Thoracic aorta (tissue), 2 donors: Measurements from ENCODE around the gene BAZ1B. TPM values are rescaled to one million over a fixed set of nuclear protein-coding genes. Genes with fewer than 3 reads are reported as not detected.
"Not testable (repeated sequence)": the region's sequence is repeated elsewhere in the genome, so short reads cannot be mapped to it uniquely, and the experiment has no call there.

ENCODE experiments used
- ATAC-seq: fragments of 150-250 bp; one replicate; pipeline ENCODE4 v1.8.0; 2017; ENCODE audit warnings: low read depth; ENCODE audit not compliant: insufficient number of reproducible peaks, low FRiP score
- DNase-seq: peaks from one replicate; pipeline ENCODE4 v3.0.0-alpha.2; 2020; ENCODE audit warnings: low spot score
- H3K27ac ChIP-seq, 2 donors: fragments of 200-600 bp; sonication (generic); 1 replicate in 1 of 2; 2 replicates in 1 of 2; pipeline ENCODE4 v1.5.1; 2016; ENCODE audit warnings: mild to moderate bottlenecking in 2 of 2, moderate library complexity in 2 of 2
- H3K27me3 ChIP-seq: fragments of 200-600 bp; sonication (generic); replicated peaks from 2 replicates; pipeline ENCODE4 v1.6.0; 2016; ENCODE audit warnings: mild to moderate bottlenecking; ENCODE audit not compliant: insufficient read depth
- H3K36me3 ChIP-seq: fragments of 200-600 bp; sonication (generic); one replicate; pipeline ENCODE4 v1.5.1; 2016
- H3K4me1 ChIP-seq, 2 donors: fragments of 200-600 bp; sonication (generic); 1 replicate in 1 of 2; 2 replicates in 1 of 2; pipeline versions ENCODE4 v1.5.1 to v1.6.0; 2016; ENCODE audit warnings: low read depth in 2 of 2, mild to moderate bottlenecking in 1 of 2; ENCODE audit not compliant: control insufficient read depth in 1 of 2
- H3K4me3 ChIP-seq: fragments of 200-600 bp; sonication (generic); 2 replicates; pipeline ENCODE4 v1.5.1; 2016; ENCODE audit warnings: mild to moderate bottlenecking
- H3K9me3 ChIP-seq: fragments of 200-600 bp; sonication (generic); 2 replicates; pipeline ENCODE4 v1.5.1; 2016
- CTCF ChIP-seq: fragments of 200-600 bp; sonication (generic); IDR thresholded peaks from one replicate; pipeline ENCODE4 v1.5.1; 2019; ENCODE audit warnings: antibody characterized with exemption
- total RNA-seq, 2 donors: library from RNA; depleted of rRNA; stranded (reverse); fragments of >200 nt; gene quantifications; one replicate each; pipeline versions ENCODE4 v1.1.0 to v1.2.3, GENCODE V29; 2016

BAZ1B gene
- total RNA-seq, 2 donors from 2014 or later = 43.9 to 65.3 TPM

- no peak for TF ChIP-seq CTCF
- peaks cover 0 to 7% of the 10 kb centered on the region in 2 donors for H3K4me1 ChIP-seq
- no peak overlapping the region for H3K4me3 ChIP-seq
- no peak for ATAC-seq
- H3K27ac ChIP-seq = no peak overlapping the region
- no peak for DNase-seq
- no peaks in the 10 kb centered on the region for H3K36me3 ChIP-seq
- no peaks in the 10 kb centered on the region for H3K9me3 ChIP-seq
- no peaks in the 10 kb centered on the region for H3K27me3 ChIP-seq
These were observed 5.1 kb upstream of the BAZ1B start for GRCh38 chr7:73526896-73527821.

DNA sequence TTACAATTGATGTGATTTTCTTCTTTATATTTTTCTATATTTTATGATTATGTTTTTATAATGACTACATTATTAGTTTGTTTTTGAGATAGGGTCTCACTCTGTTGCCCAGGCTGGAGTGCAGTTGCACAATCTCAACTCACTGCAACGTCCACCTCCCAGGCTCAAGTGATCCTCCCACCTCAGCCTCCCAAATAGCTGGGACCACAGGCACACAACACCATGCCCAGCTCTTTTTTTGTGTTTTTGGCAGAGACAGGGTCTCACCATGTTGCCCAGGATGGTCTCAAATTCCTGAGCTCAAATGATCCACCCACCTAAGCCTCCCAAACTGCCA is 4.0 kb upstream of the BAZ1B start:
- ATAC-seq, H3K4me1 ChIP-seq, H3K4me3 ChIP-seq, H3K27me3 ChIP-seq, DNase-seq, H3K36me3 ChIP-seq, H3K9me3 ChIP-seq, H3K27ac ChIP-seq: not testable (repeated sequence)

DNA sequence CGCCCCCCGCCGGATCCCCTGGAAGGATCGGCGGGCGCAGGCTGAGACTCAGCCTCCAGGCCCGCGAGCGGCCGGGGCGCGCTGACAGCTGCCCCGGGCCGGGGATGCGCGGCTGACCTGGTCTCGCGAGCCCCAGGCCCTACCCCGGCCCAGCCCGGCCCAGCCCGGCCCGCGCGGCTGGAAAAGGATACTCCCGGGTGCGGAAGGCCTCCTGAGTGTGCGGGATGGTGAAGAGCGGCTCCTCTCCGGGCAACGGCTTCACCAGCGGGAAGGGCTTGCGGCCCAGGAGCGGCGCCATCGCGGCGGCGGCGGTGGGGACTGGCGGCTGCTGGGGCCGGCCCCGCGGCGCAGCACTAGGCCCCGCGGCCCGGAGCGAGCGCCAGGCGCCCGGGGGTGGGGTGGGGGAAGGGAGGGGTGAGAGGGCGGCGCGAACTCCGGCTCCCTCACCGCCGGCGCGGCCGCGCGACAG is 423 bp downstream of the BAZ1B start:
- DNase-seq (no peak), ATAC-seq (peak; percentile 69)
- Histone ChIP-seq H3K27me3 (no peaks in the 10 kb centered on the region), H3K4me1 (peaks cover 21 to 48% of the 10 kb centered on the region in 2 donors), H3K4me3 (peak overlapping the region; percentile 92), H3K36me3 (no peaks in the 10 kb centered on the region), H3K9me3 (no peaks in the 10 kb centered on the region), H3K27ac (peak overlapping the region; percentile 87 to 90)
- TF ChIP-seq CTCF = no peak

DNA sequence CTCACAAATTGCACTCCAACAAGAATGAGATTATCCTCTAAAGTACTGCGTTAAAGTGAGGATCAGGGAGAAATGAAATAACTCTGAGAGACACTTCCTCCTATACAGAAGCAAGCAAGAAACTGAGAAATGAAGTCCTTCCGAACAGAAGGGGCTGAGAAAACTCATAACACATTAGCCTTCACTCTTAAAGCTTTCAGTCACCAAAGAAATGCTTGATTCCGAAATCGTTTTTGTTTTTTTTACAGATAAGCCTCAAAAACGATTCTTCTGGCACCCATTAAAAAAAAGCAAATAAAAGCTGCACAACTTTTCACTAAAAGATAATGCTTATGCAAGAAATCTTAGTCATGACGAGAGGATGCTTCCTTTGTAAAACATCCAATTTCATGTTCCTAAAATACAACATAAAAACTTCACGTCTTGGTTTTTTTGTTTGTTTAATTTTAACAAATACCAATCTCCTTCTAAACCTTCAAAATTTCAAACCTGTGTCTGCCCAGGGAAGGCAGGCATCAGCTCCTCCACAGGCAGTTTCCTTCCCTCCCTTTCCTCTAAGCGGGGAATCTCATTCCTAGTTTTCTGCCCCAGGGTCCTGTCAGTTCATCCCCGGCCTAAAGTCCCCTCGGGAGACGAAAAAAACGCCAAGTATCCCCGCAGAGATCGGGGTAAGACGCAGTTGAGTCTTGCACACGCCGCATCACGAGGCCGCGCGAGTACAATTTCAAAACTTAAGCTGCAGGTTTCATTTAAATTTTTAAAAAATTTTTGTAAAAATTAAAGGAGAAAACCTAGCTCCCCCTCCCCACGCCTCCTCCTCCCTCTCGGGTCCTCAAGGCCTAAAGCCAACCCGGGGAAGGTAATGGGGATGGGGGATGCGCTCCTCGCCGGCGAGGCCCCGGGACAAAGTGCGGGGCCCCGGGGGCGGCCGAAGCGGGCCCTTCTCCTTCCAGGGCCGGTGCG is 1.1 kb downstream of the BAZ1B start:
- Histone ChIP-seq H3K9me3 (no peaks in the 10 kb centered on the region), H3K27ac (peak overlapping the region; percentile 87 to 90), H3K27me3 (no peaks in the 10 kb centered on the region), H3K36me3 (peaks cover 1% of the 10 kb centered on the region), H3K4me3 (peak overlapping the region; percentile 92), H3K4me1 (peaks cover 21 to 48% of the 10 kb centered on the region in 2 donors)
- ATAC-seq (no peak), DNase-seq (no peak)
- TF ChIP-seq CTCF = no peak

DNA sequence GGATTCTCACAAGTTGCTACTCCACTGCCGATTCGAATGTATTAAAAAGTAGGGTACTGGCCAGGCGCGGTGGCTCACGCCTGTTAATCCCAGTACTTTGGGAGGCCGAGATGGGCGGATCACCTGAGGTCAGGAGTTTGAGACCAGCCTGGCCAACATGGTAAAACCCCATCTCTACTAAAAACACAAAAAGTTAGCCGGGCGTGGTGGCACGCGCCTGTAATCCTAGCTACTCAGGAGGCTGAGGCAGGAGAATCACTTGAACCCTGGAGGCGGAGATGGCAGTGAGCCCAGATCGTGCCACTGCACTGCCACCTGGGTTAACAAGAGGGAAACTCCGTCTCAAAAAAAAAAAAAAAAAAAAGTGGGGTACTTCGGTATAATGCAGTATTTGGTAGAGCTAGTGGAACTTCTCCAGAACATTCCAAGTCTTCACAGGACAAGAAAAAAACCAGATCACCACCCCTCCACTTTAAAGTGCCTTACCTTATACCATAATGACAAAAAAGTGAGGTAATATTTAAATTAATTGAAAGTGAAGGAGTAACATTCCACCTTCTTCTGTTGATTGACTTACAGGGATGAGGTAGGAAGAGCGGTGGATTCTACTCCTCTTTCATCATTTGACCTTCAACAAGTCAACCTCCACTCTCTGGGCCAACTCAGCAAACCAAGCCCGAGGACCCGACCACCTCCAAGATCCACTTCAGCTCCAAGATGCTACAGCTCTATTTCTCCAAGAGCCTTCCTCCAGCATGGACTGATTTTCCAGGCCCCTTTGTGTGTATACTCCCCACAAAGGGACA is 2.0 kb downstream of the BAZ1B start:
- no peak for TF ChIP-seq CTCF
- DNase-seq (no peak), ATAC-seq (no peak)
- H3K36me3 ChIP-seq = peaks cover 7% of the 10 kb centered on the region
- H3K27me3 ChIP-seq = no peaks in the 10 kb centered on the region
- no peaks in the 10 kb centered on the region for H3K9me3 ChIP-seq
- peak overlapping the region; percentile 92 for H3K4me3 ChIP-seq
- H3K27ac ChIP-seq = peak overlapping the region; percentile 4 to 87
- H3K4me1 ChIP-seq = peaks cover 21 to 48% of the 10 kb centered on the region in 2 donors
